Measurements from ENCODE around the gene PDCD4. TPM values are rescaled to one million over a fixed set of nuclear protein-coding genes. Genes with fewer than 3 reads are reported as not detected.

The PDCD4 gene
- total RNA-seq, 1 experiment from 2014 or later = 40.0 TPM

GRCh38 chr10:110876000-110876399 lies 4.3 kb downstream of the PDCD4 start:
- no peak overlapping the region for H3K27ac ChIP-seq (ENCODE audit: low read length)

GRCh38 chr10:110876788-110877187 lies 5.1 kb downstream of the PDCD4 start:
- Histone ChIP-seq H3K9me3 (ENCODE audit: low read length) (no peaks in the 10 kb centered on the region), H3K4me2 (ENCODE audit: low read depth, low read length, poor library complexity, severe bottlenecking) (no peak overlapping the region), H3K9ac (ENCODE audit: low read length) (no peak overlapping the region), H3K27ac (ENCODE audit: low read length) (no peak overlapping the region), H3K4me3 (ENCODE audit: low read length) (no peak overlapping the region), H2AFZ (ENCODE audit: low read length) (no peak overlapping the region), H3K27me3 (ENCODE audit: low read length) (no peaks in the 10 kb centered on the region), H3K4me1 (ENCODE audit: low read length) (peaks cover 31% of the 10 kb centered on the region), H4K20me1 (ENCODE audit: insufficient read depth, low read depth, low read length) (no peaks in the 10 kb centered on the region), H3K36me3 (ENCODE audit: insufficient read depth, low read length) (peaks cover 10% of the 10 kb centered on the region; the same call in 1 of the 2 replicates), H3K9me2 (replicated peaks; ENCODE audit: insufficient read depth, low read length) (no peaks in the 10 kb centered on the region), H3K79me2 (ENCODE audit: low read length) (peaks cover 42% of the 10 kb centered on the region)
- DNase-seq = no peak

More at GRCh38 chr10:110876000-110876399, 4.3 kb downstream of the PDCD4 start:
- no peak for DNase-seq
- Histone ChIP-seq H2AFZ (ENCODE audit: low read length) (no peak overlapping the region), H3K27me3 (ENCODE audit: low read length) (no peaks in the 10 kb centered on the region), H3K36me3 (ENCODE audit: insufficient read depth, low read length) (peaks cover 9% of the 10 kb centered on the region; the same call in 1 of the 2 replicates), H3K4me1 (ENCODE audit: low read length) (peaks cover 36% of the 10 kb centered on the region), H3K9me3 (ENCODE audit: low read length) (no peaks in the 10 kb centered on the region), H4K20me1 (ENCODE audit: insufficient read depth, low read depth, low read length) (no peaks in the 10 kb centered on the region), H3K4me2 (ENCODE audit: low read depth, low read length, poor library complexity, severe bottlenecking) (no peak overlapping the region), H3K9ac (ENCODE audit: low read length) (no peak overlapping the region), H3K4me3 (ENCODE audit: low read length) (no peak overlapping the region), H3K79me2 (ENCODE audit: low read length) (peaks cover 42% of the 10 kb centered on the region), H3K9me2 (replicated peaks; ENCODE audit: insufficient read depth, low read length) (no peaks in the 10 kb centered on the region)

DNA sequence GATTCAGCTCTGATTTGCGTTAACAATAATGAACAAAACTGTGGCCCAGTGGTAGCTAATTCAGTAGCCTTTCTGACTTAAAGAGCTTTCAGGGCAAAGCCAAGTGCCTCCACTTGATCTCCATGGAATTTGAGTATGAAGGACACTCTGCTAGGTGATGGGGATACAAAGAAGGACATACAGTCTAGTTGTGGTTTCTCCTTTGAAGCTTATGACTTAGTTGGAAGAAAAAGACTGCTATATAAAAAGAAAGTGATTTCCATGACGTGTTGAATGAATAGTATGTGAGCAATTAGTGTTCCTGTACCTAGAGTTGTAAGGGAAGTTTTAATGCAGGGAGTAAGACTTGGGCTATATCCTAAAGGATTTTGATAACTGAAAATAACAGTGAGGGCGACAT lies 8.3 kb downstream of the PDCD4 start:
- H3K4me2 ChIP-seq (ENCODE audit: low read depth, low read length, poor library complexity, severe bottlenecking) = no peak overlapping the region
- no peaks in the 10 kb centered on the region for H4K20me1 ChIP-seq (ENCODE audit: insufficient read depth, low read depth, low read length)
- H3K9ac ChIP-seq (ENCODE audit: low read length) = no peak overlapping the region
- H3K4me1 ChIP-seq (ENCODE audit: low read length) = peaks cover 5% of the 10 kb centered on the region
- no peaks in the 10 kb centered on the region for H3K9me3 ChIP-seq (ENCODE audit: low read length)
- H3K79me2 ChIP-seq (ENCODE audit: low read length) = peaks cover 28% of the 10 kb centered on the region
- H3K27ac ChIP-seq (ENCODE audit: low read length) = no peak overlapping the region
- H3K36me3 ChIP-seq (ENCODE audit: insufficient read depth, low read length) = peaks cover 29% of the 10 kb centered on the region
- no peaks in the 10 kb centered on the region for H3K27me3 ChIP-seq (ENCODE audit: low read length)
- no peak overlapping the region for H2AFZ ChIP-seq (ENCODE audit: low read length)
- no peak for DNase-seq
- no peak overlapping the region for H3K4me3 ChIP-seq (ENCODE audit: low read length)
- no peaks in the 10 kb centered on the region for H3K9me2 ChIP-seq (replicated peaks; ENCODE audit: insufficient read depth, low read length)

DNA sequence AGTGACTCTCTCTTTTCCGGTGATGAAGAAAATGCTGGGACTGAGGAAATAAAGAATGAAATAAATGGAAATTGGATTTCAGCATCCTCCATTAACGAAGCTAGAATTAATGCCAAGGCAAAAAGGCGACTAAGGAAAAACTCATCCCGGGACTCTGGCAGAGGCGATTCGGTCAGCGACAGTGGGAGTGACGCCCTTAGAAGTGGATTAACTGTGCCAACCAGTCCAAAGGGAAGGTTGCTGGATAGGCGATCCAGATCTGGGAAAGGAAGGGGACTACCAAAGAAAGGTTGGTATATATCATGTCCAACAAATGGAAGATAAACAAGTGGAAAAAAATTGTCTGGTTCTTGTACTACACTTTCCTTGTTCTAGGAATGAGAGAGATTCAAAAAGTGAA lies 9.5 kb downstream of the PDCD4 start:
- peaks cover 16% of the 10 kb centered on the region for H3K79me2 ChIP-seq (ENCODE audit: low read length)

GRCh38 chr10:110881905-110882304 lies 10.2 kb downstream of the PDCD4 start:
- H3K36me3 ChIP-seq (ENCODE audit: insufficient read depth, low read length) = peaks cover 26% of the 10 kb centered on the region
- H3K4me2 ChIP-seq (ENCODE audit: low read depth, low read length, poor library complexity, severe bottlenecking) = no peak overlapping the region
- H4K20me1 ChIP-seq (ENCODE audit: insufficient read depth, low read depth, low read length) = no peaks in the 10 kb centered on the region
- peak overlapping the region; percentile 10; the same call in 1 of the 2 replicates for H3K27ac ChIP-seq (ENCODE audit: low read length)
- H2AFZ ChIP-seq (ENCODE audit: low read length) = no peak overlapping the region
- DNase-seq = no peak
- H3K79me2 ChIP-seq (ENCODE audit: low read length) = peaks cover 13% of the 10 kb centered on the region; the same call in 1 of the 2 replicates
- H3K4me3 ChIP-seq (ENCODE audit: low read length) = no peak overlapping the region
- H3K9ac ChIP-seq (ENCODE audit: low read length) = no peak overlapping the region
- no peaks in the 10 kb centered on the region for H3K27me3 ChIP-seq (ENCODE audit: low read length)
- no peaks in the 10 kb centered on the region for H3K4me1 ChIP-seq (ENCODE audit: low read length)
- no peaks in the 10 kb centered on the region for H3K9me3 ChIP-seq (ENCODE audit: low read length)
- no peaks in the 10 kb centered on the region for H3K9me2 ChIP-seq (replicated peaks; ENCODE audit: insufficient read depth, low read length)

More for the DNA sequence above, 9.5 kb downstream of the PDCD4 start:
- Histone ChIP-seq H3K9ac (ENCODE audit: low read length) (no peak overlapping the region), H3K4me1 (ENCODE audit: low read length) (no peaks in the 10 kb centered on the region), H3K36me3 (ENCODE audit: insufficient read depth, low read length) (peaks cover 29% of the 10 kb centered on the region), H3K4me2 (ENCODE audit: low read depth, low read length, poor library complexity, severe bottlenecking) (no peak overlapping the region), H2AFZ (ENCODE audit: low read length) (no peak overlapping the region), H3K27ac (ENCODE audit: low read length) (no peak overlapping the region), H3K27me3 (ENCODE audit: low read length) (no peaks in the 10 kb centered on the region), H4K20me1 (ENCODE audit: insufficient read depth, low read depth, low read length) (no peaks in the 10 kb centered on the region), H3K4me3 (ENCODE audit: low read length) (no peak overlapping the region), H3K9me3 (ENCODE audit: low read length) (no peaks in the 10 kb centered on the region), H3K9me2 (replicated peaks; ENCODE audit: insufficient read depth, low read length) (no peaks in the 10 kb centered on the region)
- DNase-seq = no peak

DNA sequence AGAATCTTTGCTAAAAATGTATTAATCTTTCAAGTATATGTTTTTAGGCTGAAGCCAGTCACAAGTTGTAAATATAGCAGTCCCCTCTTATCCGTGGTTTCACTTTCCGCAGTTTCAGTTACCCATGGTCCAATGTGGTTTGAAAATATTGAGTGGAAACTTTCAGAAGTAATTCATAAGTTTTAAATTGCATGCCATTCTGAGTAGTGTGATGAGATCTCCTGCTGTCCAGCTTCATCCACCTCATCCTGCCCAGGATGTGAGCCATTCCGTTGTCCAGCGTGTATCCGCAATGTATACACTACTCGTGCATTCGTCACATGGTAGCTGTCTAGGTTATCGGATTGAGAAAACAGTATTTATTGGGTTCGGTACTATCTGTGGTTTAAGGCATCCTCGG lies 12.2 kb downstream of the PDCD4 start:
- no peak overlapping the region for H2AFZ ChIP-seq (ENCODE audit: low read length)
- peaks cover 29% of the 10 kb centered on the region for H3K36me3 ChIP-seq (ENCODE audit: insufficient read depth, low read length)
- H3K4me3 ChIP-seq (ENCODE audit: low read length) = no peak overlapping the region
- H3K9me2 ChIP-seq (replicated peaks; ENCODE audit: insufficient read depth, low read length) = no peaks in the 10 kb centered on the region
- H3K79me2 ChIP-seq (ENCODE audit: low read length) = peaks cover 8% of the 10 kb centered on the region; the same call in 1 of the 2 replicates
- H4K20me1 ChIP-seq (ENCODE audit: insufficient read depth, low read depth, low read length) = no peaks in the 10 kb centered on the region
- H3K27me3 ChIP-seq (ENCODE audit: low read length) = no peaks in the 10 kb centered on the region
- H3K4me2 ChIP-seq (ENCODE audit: low read depth, low read length, poor library complexity, severe bottlenecking) = no peak overlapping the region
- no peak overlapping the region for H3K27ac ChIP-seq (ENCODE audit: low read length)
- H3K4me1 ChIP-seq (ENCODE audit: low read length) = no peaks in the 10 kb centered on the region
- no peak for DNase-seq
- no peaks in the 10 kb centered on the region for H3K9me3 ChIP-seq (ENCODE audit: low read length)
- H3K9ac ChIP-seq (ENCODE audit: low read length) = no peak overlapping the region

DNA sequence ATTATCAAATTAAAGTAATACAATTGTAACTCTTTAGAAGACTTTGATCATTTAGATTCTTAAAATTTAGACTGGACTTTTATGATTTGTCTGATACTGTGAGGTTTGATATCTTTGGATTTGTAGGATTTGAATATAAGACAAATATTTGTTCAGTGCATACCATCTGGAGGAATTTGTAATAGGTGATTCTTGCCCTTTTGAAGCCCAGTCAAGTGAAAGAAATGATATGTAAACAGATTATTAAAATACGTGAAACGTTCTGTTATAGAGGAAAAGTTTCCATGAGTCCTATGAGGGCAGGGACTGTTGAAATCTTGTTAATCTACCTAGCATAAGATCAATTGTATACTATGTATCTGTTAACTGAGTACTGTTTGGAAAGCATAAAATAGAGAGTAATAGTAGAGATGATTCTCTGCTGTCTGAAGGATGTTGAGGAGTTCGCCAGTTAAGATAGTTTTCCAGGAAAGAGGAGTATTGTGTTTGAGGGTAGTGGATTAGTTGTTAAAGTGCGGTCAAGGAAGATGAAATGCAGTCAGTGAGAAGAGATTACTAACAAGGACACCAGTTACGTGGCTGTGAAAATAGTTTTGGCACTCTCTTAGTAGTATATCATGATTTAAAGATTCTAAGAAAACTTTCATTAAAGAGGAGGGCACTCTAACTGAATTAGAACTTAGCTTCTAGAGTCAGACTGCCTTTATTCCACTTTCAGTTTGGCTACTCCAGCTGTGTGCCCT lies 14.4 kb downstream of the PDCD4 start:
- H3K27ac ChIP-seq (ENCODE audit: low read length) = no peak overlapping the region
- H3K9me2 ChIP-seq (replicated peaks; ENCODE audit: insufficient read depth, low read length) = no peaks in the 10 kb centered on the region
- H4K20me1 ChIP-seq (ENCODE audit: insufficient read depth, low read depth, low read length) = no peaks in the 10 kb centered on the region
- no peak for DNase-seq
- no peak overlapping the region for H3K9ac ChIP-seq (ENCODE audit: low read length)
- H3K4me3 ChIP-seq (ENCODE audit: low read length) = no peak overlapping the region
- H3K27me3 ChIP-seq (ENCODE audit: low read length) = no peaks in the 10 kb centered on the region
- H3K4me2 ChIP-seq (ENCODE audit: low read depth, low read length, poor library complexity, severe bottlenecking) = no peak overlapping the region
- H3K4me1 ChIP-seq (ENCODE audit: low read length) = no peaks in the 10 kb centered on the region
- H3K9me3 ChIP-seq (ENCODE audit: low read length) = no peaks in the 10 kb centered on the region
- H3K79me2 ChIP-seq (ENCODE audit: low read length) = peaks cover 8% of the 10 kb centered on the region; the same call in 1 of the 2 replicates
- no peak overlapping the region for H2AFZ ChIP-seq (ENCODE audit: low read length)
- H3K36me3 ChIP-seq (ENCODE audit: insufficient read depth, low read length) = peaks cover 36% of the 10 kb centered on the region

GRCh38 chr10:110887560-110887959 lies 15.8 kb downstream of the PDCD4 start:
- Histone ChIP-seq H3K4me1 (ENCODE audit: low read length) (no peaks in the 10 kb centered on the region), H3K27me3 (ENCODE audit: low read length) (no peaks in the 10 kb centered on the region), H3K79me2 (ENCODE audit: low read length) (peaks cover 8% of the 10 kb centered on the region; the same call in 1 of the 2 replicates), H3K9ac (ENCODE audit: low read length) (no peak overlapping the region), H4K20me1 (ENCODE audit: insufficient read depth, low read depth, low read length) (no peaks in the 10 kb centered on the region), H3K9me2 (replicated peaks; ENCODE audit: insufficient read depth, low read length) (no peaks in the 10 kb centered on the region), H3K36me3 (ENCODE audit: insufficient read depth, low read length) (peaks cover 33% of the 10 kb centered on the region), H3K4me3 (ENCODE audit: low read length) (no peak overlapping the region), H3K9me3 (ENCODE audit: low read length) (no peaks in the 10 kb centered on the region), H2AFZ (ENCODE audit: low read length) (no peak overlapping the region), H3K4me2 (ENCODE audit: low read depth, low read length, poor library complexity, severe bottlenecking) (no peak overlapping the region), H3K27ac (ENCODE audit: low read length) (no peak overlapping the region)
- no peak for DNase-seq
